NCI-H2029 treated with DMSO at 0.1 percent for 48 hours (cell line): ENCODE results near the gene AXL.
A peak's percentile ranks its signal among the peaks of the same experiment; 100 is the strongest.

Source experiments
- DNase-seq: peaks from one replicate; lab custom pipeline; 2025; lab: John Stamatoyannopoulos, UW

Gene AXL

DNA sequence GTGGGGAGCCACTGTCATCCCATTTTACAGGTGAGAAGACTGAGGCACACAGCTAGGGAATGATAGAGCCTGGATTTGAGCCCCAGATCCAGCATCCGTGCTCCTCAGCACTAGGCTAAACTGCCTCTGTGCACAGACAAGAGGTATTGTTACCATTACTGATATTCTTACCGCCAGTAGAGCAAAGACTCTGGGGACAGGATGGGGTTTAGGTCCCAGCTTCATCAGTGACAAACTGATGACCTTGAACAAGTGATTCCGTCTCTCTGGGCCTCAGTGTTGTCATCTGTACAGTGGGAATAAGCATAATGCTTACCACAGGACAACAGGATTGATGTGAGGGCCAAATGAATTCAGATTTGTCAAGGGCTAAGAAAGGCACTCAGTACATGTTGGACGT lies 16.5 kb downstream of the AXL start:
- DNase-seq, result no peak

DNA sequence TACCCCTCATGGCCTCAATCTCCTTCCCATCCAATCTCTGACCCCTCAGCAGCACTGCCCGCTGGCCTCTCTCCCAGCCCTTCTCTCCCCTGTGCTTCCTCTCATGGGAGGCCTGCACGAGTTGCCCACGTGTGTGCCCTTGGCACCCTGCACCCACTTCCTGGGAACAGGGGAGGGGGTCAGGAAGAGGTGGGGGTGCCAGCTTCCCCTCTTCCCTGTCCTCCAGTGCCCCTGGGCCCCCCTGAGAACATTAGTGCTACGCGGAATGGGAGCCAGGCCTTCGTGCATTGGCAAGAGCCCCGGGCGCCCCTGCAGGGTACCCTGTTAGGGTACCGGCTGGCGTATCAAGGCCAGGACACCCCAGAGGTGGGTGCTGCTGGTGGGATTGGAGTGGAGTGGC lies 19.2 kb downstream of the AXL start:
- DNase-seq, result no peak

DNA sequence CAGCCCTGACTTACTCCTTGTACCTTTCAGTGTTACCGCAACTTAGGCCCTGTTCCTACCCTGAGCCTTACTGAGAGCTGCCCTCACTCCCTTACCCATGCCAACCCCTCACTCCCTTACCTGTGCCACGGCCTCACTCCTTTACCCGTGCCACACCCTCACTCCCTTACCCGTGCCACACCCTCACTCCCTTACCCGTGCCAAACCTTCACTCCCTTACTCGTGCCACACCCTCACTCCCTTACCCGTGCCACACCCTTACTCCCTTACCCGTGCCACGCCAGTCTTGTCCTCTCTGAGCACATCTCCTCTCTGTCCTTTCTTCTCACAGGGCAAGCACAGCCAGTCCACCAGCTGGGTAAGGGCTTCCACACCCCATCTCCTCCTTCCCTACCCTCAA lies 20.3 kb downstream of the AXL start:
- DNase-seq, result no peak

DNA sequence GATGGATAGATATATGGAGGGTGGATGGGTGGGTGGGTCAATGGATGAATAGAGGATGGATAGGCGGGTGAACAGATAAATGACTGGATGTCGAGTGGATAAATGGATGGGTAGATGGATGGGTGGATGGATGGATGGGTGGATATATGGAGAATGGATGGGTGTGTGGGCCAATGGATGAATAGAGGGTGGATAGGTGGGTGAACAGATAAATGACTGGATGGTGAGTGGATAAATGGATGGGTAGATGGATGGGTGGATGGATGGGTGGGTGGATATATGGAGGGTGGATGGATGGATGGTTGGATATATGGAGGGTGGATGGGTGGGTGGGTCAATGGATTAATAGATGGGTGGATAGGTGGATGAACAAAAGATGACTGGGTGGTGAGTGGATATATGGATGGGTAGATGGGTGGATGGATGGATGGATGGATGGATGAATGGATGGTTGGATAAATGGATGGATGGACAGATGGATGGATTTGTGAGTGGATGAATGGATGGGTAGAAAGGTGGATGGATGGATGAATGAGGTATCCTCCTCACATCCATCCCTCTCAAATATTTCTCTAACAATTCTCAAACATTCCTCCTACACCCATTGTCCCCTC lies 21.0 kb downstream of the AXL start:
- DNase-seq, result no peak

DNA sequence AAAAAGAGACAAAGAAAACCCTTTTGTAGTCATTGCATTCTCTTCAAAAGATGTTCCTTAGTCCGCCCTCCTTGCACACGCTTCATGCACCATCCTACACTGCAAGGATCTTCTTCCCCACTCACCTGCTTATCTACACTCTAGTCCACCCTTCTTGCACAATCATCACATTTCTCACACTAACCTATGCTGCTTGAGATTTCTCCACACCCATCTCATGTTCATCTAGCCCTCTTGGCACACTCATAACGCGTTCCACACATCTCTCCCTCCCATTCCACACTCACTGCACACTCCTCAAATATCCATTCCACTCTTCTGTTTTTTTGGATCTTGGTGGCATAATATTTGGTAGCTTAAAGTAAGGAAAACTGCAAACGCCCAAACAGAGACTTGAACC lies 22.8 kb downstream of the AXL start:
- DNase-seq, result no peak

DNA sequence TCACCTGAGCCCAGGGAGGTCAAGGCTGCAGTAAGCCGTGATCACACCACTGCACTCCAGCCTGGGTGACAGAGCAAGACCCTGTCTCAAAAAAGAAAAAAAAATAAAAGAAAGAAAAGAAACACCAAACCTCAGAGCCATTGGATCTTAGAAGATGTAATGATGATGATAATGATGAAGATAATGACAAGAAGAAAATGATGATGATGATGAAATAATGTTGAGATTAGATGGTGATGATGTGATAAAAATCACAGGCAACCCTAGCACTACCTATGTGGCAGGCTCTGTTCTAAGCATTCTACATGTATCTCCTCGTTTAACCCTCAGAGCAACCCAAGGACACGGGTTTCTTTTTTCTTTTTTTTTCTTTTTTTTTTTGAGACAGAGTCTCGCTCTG lies 25.1 kb downstream of the AXL start:
- no peak for DNase-seq

DNA sequence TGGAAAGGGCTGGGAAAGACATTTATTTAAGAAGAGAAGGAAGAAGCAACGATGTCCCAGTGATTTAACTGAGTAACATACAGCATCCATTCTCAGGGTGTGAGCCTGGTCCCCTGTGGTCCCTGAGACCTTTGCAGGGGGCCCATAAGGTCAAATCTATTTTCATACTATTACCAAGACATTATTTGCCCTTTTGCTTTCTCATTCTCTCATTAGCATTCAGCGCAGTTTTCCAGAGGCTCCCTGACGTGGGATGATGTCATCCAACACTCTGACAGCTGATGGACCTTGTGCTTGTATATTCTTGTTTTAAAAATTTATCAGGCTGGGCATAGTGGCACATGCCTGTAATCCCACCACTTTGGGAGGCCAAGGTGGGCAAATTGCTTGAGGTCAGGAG lies 26.8 kb downstream of the AXL start:
- no peak for DNase-seq

DNA sequence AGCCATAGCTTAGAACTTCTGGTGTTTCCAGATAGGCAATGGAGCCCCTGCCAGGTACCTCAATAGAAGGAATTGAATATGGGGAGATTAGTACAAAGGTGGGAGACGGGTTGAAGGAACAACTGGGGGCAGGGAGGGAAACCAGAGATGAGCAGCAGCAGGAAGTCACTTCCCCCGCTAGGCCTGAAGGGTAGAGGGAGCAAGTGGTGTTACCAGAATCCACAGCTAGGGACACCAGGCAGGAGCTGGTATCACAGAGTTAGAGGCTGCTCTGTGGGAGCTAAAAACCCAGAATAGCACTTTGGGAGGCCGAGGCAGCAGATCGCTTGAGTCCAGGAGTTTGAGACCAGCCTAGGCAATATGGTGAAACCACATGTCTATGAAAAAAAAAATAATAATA lies 29.9 kb downstream of the AXL start:
- no peak for DNase-seq

DNA sequence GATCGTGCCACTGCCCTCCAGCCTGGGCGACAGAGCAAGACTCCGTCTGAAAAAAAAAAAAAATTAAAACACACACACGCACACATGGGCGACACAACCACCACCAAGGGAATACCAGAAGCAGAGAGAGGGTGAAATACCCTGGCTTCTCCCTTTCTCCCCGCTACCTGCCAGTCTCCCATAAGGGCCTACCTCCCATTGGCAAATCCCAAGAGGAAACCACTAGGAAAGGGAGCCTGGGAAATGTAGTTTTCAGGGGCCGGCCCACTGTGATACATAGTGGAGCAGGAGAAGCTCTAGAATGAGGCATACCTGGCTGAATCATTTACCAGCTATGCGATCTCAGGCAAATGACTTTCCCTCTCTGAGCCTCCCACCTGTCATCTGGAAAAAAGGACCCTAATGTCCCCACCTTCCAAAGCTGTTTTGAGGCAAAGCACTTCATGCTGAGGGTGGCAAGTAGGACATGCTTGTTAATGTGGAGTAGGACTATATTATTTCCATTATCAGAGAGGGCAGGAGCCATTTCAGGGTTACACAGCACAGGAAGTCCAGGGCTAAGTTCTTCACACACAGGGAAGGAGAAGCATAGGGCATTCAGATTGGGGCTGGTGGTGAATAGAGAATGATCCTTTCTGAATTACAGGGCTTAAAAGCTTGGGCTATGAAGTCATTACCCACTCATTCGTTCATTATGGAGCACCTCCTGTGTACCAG lies 30.8 kb downstream of the AXL start:
- DNase-seq, result no peak

DNA sequence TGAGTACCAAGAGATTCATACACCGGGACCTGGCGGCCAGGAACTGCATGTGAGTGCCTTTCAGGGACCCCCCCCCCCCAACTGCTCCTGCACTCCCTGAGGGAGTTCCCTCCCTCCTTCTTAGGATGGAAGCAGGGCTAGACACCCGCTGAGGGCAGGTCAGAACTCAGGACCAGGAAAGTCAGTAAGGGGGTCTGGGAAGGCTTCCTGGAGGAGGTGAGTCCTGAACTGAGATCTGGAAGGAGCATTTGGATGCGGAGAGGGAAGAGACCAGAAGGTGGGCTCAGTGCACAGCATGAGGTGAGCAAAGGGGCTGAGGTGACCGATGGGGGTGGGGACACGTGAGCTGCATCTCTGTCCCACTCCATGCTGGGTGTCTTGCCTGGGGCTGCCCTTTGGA lies 34.6 kb downstream of the AXL start:
- no peak for DNase-seq

DNA sequence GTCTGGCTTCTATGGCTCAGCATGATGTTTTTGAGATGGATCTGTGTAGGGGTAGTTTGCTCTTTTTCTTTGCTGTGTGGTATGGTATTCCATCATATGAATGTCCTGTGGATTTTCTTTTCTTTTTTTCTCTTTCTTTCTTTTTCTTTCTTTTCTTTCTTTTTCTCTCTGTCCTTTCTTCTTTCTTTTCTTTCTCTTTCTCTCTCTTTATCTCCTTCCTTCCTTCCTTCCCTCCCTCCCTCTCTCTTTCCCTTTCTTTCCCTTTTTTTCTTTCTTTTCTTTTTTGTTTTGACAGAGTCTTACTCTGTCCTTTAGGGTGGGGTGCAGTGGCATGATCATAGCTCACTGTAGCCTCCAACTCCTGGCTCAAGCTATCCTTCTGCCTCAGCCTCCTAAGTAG lies 36.1 kb downstream of the AXL start:
- DNase-seq, result no peak

DNA sequence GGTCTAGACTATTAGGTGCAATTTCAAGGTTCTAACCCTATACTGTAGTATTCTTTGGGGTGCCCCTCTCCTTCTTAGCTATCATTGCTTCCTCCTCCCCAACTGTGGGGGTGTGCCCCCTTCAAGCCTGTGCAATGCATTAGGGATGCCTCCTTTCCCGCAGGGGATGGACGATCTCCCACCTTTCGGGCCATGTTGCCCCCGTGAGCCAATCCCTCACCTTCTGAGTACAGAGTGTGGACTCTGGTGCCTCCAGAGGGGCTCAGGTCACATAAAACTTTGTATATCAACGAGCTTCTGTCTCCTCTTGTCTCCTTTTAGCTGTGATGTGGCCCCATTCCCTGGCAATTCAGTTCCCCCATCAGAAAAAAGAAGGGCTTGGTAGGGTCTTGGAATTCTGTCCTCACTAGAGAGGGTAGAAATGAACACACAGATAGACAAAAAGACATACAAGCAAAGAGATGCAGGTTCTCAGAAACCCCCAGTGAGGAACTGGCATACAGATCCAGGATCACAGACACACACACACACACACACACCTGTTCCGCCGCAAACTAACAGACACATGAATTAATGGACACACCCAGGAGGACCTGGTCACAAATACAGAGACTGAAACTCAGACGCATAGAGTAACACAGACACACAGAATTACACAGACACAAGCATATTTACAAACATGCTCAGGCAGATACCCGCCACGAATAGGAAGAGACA lies 42.6 kb downstream of the AXL start:
- no peak for DNase-seq

DNA sequence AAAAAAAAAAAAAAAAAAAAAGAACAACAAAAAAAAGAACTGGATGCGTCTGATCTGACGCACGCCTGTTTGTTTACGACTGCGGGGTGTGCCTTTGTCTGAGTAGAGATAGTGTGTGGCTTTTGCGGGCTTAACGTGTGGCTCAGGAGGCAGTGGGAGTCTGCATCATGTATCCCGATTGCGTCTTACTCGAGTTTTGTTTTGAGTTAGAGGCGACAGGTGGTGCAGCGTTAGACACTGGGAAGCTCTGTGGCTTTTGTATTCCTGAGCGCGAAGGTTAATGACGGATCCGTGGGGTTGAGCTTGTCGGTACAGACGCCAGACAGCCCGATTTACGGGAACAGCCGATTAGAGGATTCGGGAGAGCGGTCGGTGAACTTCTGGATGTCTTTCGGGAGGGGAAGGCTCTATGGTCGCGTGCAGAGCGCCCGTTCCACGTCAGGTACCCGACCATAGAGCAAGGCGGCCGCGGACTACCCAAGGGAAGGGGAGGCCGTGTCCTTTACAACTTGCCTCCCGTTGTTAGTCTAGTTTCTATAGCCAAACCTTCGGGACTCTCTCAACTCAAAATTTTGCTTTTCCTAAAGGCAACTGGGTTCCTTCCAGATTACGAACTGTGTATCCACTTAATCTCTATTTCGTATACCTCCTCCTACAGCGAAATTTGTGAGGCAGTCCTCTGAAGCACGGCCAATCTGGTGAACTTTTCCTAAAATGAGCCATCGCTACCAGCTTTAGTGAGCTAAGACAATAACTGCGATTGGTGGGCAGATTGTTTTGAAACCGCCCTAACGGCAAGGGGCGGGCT lies 44.2 kb downstream of the AXL start:
- peak; percentile 90 for DNase-seq

DNA sequence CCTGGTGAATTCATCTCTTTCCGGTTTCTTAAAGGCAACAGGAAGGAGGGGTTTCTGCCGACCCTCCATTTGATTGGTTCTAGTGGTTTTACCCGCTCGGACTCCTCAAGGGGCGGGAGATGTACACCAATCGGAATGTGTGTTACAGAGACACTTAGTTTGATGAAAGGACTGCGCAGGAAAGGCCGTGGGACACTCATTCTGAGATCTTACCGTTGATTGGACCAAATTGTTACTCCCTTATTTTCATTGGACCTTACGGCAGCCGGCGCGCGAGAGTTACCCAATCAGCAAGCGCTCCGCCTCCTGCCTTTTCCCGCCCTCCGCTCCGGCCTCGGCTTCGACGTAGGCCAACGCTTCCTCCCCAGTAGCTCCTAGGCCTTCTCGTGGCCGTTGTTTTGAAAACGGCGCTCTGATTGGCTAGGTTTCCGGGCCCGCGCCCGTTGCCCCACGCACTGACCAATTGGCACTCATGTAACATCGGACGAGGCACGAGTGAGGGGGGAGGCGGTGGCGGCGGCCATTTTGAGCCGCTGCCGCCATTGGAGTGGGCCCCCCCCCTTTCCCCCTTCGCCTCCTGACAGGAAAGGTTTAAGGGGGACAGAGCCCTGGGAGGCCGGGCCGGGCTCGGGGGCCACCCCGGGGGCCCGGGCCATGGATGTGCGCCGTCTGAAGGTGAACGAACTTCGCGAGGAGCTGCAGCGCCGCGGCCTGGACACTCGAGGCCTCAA lies 45.0 kb downstream of the AXL start, which contains the start of gene HNRNPUL1:
Gene HNRNPUL1, plus strand, starts transcription at position 523 of the 731 bp plus-strand sequence. Its CDS starts 132 bp downstream, at position 655.
- peak; percentile 99 for DNase-seq

DNA sequence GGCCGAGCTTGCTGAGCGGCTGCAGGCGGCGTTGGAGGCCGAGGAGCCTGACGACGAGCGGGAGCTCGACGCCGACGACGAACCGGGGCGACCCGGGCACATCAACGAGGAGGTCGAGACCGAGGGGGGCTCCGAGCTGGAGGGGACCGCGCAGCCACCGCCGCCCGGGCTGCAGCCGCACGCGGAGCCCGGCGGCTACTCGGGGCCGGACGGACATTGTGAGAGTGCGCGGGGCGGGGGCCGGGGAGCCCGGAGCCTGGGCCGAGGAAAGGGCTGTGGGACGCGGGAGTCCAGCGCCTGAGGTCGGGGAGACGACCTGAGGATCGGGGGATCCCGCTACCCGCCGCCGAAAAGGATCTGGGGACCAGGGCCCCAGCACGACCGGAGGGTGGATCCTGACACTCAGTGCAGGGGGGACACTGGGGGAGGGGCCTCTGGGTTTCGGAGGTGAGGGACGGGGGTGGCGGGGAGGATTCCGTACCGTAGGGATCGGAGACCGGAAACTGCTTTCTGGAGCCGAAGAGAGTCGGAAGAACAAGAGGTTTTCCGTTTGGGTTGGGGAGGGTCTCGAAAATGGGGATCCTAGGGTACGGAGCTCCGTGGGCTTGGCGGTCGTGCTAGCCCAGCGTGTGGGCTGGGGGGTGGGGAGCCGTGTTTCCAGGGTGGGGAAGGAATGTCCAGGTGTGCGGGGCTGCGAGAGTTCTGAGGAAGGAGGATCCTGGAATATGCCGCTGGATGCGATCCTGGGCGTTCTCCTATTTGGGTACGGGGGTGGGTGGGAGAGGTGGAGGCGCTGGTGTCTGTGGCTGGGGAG lies 45.8 kb downstream of the AXL start:
- DNase-seq, result no peak

DNA sequence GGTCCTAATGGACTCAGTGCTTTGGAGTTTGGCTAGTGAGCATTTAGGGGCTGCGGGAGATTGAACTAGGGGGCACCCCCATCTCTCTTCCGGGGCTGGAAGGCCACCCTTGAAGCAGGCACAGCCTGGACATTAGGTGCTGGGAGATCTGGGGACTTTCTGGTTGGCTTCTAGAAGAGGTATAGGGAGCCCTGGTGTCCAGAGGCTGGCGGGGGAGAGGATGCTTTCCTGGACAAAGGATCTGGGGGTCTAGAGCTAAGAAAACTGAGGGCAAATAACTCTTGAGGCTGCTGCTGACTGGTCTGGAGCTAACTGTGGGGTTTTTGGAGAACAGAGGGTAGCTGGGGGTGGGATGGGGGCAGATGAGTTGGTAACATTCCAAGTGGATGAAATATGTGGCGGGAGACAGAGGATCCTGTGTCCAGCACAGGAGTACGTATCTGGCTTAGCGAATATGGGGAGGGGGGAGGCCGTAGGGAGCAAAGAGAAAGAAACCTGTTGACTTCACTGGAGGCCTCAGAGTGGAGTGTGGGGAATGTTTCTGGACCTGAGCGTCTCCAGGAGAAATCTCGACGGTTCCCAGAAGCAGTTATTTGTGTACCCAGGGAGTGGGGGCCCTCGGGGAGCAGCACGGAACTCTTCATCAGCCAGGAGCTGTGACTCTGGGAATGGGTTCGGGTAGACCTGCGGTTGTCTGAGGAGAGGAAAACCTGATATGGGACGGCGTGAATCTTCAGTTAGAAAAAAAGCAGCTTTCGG lies 46.6 kb downstream of the AXL start:
- DNase-seq, result no peak

DNA sequence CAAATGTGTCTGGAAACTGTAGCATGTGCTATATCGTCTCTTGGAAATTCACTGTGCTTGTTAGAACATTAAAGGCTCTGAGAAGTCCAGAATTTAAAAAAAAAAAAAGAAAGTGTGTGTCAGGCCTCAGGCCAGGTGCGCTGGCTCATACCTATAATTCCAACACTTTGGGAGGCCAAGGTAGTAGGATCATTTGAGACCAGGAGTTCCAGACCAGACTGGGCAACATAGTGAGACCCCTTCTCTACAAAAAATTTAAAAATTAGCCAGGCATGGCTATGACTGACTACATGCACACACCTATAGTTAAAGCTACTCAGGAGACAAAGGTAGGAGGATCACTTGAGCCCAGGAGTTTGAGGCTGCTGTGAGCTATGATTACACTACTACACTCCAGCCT lies 50.0 kb downstream of the AXL start:
- no peak for DNase-seq

DNA sequence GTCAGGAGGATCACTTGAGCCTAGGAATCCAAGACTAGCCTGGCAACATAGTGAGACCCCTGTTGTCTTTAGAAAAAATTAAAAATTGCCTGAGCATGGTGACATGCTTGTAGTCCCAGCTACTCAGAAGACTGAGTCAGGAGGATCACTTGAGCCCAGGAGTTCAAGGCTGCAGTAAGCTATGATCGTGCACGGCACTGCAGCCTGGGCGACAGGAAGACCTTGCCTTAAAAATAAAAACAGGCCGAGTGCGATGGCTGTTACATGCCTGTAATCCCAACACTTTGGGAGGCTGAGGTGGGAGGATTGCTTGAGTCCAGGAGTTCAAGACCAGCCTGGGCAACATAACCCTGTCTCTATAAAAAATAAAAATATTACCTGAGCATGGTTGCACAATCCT lies 50.5 kb downstream of the AXL start:
- DNase-seq, result no peak

DNA sequence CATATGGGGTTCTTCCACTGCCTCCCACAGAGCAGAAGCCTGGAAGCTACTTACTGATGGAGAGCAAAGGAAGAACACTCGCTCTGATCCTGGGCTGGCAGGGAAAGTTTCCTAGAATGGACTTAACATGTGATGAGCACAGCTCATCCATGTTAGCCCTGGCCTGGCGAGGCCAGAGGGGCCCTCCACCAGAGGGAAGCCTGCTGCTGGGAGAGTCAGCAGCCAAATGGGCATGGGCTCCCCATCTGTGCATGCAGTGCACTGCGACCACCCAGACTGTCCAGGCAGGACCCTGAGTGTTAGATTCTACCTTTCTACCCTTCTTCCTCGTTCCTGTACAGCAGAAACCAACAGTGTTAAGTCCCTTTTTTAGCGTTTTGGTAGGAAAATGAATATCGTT lies 54.1 kb downstream of the AXL start:
- DNase-seq, result no peak

DNA sequence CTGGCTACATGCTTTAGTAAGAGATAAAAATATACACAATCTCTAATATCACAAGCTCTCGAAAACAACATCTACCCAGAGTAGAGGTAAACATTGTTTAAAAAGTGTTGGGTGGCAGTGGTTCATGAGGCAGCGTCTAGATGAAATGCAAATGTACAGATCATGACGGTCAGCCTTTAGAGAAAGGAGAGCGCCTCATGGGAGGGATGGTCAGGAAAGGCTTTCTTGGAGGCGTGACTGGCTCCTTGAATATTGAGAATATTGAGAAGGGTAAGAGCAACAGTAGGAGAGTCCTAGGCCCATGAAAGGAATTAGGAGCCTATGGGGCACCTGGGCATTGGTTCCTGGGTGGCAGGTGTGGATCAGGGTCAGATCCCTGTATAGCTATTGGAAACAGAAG lies 55.8 kb downstream of the AXL start:
- no peak for DNase-seq
